HepG2 (cell line): ENCODE data around the gene FBXO41. TPM values are rescaled to one million over a fixed set of nuclear protein-coding genes. Genes with fewer than 3 reads are reported as not detected.

Source experiments
- TOPORS ChIP-seq: sonication (generic); formaldehyde crosslinking; IDR thresholded peaks from 2 replicates; pipeline ENCODE4 v1.8.0; 2023; ENCODE audit warnings: mild to moderate bottlenecking, missing genetic modification reagents
- ZNF264 ChIP-seq: sonication (generic); formaldehyde crosslinking; IDR thresholded peaks from 2 replicates; pipeline ENCODE4 v1.4.0; 2020; ENCODE audit warnings: missing genetic modification reagents
- ZNF878 ChIP-seq: sonication (generic); formaldehyde crosslinking; IDR thresholded peaks from 2 replicates; pipeline ENCODE4 v1.8.1; 2023; ENCODE audit warnings: mild to moderate bottlenecking, missing genetic modification reagents, moderate library complexity
- ZSCAN25 ChIP-seq: sonication (generic); formaldehyde crosslinking; IDR thresholded peaks from 2 replicates; pipeline ENCODE4 v1.8.0; 2022; ENCODE audit warnings: mild to moderate bottlenecking, missing genetic modification reagents
- polyA plus RNA-seq, 8 experiments: library from polyadenylated mRNA; depleted of rRNA in 3 of 8; stranded (reverse) in 7 of 8; unstranded in 1 of 8; fragments of >200 nt; fragmentation: Illumina TruSeq in 4 of 8; extraction: Trizol in 4 of 8; gene quantifications; 2 replicates each; pipeline versions ENCODE4 v1.2.1 to v1.2.3, GENCODE V29; 2011 to 2016; ENCODE audit warnings: low read depth in 4 of 8, missing spikeins in 1 of 8, mixed read lengths in 1 of 8; ENCODE audit not compliant: insufficient read depth in 1 of 8
- total RNA-seq, 5 experiments: library from RNA; depleted of rRNA; stranded (reverse); fragments of >200 nt; fragmentation: Illumina TruSeq; extraction: Trizol; gene quantifications; 2 replicates each; pipeline ENCODE4 v1.2.3, GENCODE V29; 2016; ENCODE audit warnings: low read depth in 1 of 5
- TF ChIP-seq, protein P1 (sequence below): IDR thresholded peaks from 2 replicates; pipeline ENCODE4 v1.6.1; 2016; ENCODE audit warnings: low read depth, missing genetic modification reagents, missing compliant biosample characterization
- TF ChIP-seq, protein P2 (sequence below): sonication (generic); formaldehyde crosslinking; IDR thresholded peaks from 2 replicates; pipeline ENCODE4 v1.4.0; 2020; ENCODE audit warnings: missing genetic modification reagents
- TF ChIP-seq, protein P3 (sequence below): sonication (generic); formaldehyde crosslinking; IDR thresholded peaks from 2 replicates; pipeline ENCODE4 v1.5.0; 2020; ENCODE audit warnings: mild to moderate bottlenecking, missing genetic modification reagents
- TF ChIP-seq, protein P4 (sequence below): sonication (generic); formaldehyde crosslinking; IDR thresholded peaks from 2 replicates; pipeline ENCODE4 v1.5.0; 2020; ENCODE audit warnings: mild to moderate bottlenecking, missing genetic modification reagents, moderate library complexity
- TF ChIP-seq, protein P5 (sequence below): sonication (generic); formaldehyde crosslinking; IDR thresholded peaks from 2 replicates; pipeline ENCODE4 v1.8.1; 2023; ENCODE audit warnings: missing genetic modification reagents, mild to moderate bottlenecking, borderline replicate concordance
- TF ChIP-seq, protein P6 (sequence below): sonication (generic); formaldehyde crosslinking; IDR thresholded peaks from 2 replicates; pipeline ENCODE4 v1.4.0; 2020; ENCODE audit warnings: missing genetic modification reagents

Gene FBXO41
- total and polyA plus RNA-seq, 2 of the 13 experiments (the other 11 are each of a cell fraction or from before 2014, with no cell fraction given) = 4.2 to 10.3 TPM

DNA sequence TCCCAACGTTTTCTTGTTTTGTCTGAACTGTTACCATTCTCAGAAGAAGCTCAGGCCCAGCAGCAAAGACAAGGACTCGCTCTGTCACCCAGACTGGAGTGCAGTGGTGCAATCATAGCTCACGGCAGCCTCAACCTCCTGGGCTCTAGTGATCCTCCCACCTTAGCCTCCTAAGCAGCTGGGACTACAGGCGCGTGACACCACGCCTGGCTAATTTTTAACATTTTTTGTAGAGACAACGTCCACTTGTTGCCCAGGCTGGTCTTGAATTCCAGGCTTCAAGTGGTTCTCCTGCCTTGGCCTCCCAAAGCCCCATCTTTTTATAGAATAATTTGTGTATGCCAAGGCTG, 72.2 kb downstream of the FBXO41 start (continued):
- TF ChIP-seq, protein P1, sequence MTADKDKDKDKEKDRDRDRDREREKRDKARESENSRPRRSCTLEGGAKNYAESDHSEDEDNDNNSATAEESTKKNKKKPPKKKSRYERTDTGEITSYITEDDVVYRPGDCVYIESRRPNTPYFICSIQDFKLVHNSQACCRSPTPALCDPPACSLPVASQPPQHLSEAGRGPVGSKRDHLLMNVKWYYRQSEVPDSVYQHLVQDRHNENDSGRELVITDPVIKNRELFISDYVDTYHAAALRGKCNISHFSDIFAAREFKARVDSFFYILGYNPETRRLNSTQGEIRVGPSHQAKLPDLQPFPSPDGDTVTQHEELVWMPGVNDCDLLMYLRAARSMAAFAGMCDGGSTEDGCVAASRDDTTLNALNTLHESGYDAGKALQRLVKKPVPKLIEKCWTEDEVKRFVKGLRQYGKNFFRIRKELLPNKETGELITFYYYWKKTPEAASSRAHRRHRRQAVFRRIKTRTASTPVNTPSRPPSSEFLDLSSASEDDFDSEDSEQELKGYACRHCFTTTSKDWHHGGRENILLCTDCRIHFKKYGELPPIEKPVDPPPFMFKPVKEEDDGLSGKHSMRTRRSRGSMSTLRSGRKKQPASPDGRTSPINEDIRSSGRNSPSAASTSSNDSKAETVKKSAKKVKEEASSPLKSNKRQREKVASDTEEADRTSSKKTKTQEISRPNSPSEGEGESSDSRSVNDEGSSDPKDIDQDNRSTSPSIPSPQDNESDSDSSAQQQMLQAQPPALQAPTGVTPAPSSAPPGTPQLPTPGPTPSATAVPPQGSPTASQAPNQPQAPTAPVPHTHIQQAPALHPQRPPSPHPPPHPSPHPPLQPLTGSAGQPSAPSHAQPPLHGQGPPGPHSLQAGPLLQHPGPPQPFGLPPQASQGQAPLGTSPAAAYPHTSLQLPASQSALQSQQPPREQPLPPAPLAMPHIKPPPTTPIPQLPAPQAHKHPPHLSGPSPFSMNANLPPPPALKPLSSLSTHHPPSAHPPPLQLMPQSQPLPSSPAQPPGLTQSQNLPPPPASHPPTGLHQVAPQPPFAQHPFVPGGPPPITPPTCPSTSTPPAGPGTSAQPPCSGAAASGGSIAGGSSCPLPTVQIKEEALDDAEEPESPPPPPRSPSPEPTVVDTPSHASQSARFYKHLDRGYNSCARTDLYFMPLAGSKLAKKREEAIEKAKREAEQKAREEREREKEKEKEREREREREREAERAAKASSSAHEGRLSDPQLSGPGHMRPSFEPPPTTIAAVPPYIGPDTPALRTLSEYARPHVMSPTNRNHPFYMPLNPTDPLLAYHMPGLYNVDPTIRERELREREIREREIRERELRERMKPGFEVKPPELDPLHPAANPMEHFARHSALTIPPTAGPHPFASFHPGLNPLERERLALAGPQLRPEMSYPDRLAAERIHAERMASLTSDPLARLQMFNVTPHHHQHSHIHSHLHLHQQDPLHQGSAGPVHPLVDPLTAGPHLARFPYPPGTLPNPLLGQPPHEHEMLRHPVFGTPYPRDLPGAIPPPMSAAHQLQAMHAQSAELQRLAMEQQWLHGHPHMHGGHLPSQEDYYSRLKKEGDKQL = no peak
- TF ChIP-seq, protein P2, sequence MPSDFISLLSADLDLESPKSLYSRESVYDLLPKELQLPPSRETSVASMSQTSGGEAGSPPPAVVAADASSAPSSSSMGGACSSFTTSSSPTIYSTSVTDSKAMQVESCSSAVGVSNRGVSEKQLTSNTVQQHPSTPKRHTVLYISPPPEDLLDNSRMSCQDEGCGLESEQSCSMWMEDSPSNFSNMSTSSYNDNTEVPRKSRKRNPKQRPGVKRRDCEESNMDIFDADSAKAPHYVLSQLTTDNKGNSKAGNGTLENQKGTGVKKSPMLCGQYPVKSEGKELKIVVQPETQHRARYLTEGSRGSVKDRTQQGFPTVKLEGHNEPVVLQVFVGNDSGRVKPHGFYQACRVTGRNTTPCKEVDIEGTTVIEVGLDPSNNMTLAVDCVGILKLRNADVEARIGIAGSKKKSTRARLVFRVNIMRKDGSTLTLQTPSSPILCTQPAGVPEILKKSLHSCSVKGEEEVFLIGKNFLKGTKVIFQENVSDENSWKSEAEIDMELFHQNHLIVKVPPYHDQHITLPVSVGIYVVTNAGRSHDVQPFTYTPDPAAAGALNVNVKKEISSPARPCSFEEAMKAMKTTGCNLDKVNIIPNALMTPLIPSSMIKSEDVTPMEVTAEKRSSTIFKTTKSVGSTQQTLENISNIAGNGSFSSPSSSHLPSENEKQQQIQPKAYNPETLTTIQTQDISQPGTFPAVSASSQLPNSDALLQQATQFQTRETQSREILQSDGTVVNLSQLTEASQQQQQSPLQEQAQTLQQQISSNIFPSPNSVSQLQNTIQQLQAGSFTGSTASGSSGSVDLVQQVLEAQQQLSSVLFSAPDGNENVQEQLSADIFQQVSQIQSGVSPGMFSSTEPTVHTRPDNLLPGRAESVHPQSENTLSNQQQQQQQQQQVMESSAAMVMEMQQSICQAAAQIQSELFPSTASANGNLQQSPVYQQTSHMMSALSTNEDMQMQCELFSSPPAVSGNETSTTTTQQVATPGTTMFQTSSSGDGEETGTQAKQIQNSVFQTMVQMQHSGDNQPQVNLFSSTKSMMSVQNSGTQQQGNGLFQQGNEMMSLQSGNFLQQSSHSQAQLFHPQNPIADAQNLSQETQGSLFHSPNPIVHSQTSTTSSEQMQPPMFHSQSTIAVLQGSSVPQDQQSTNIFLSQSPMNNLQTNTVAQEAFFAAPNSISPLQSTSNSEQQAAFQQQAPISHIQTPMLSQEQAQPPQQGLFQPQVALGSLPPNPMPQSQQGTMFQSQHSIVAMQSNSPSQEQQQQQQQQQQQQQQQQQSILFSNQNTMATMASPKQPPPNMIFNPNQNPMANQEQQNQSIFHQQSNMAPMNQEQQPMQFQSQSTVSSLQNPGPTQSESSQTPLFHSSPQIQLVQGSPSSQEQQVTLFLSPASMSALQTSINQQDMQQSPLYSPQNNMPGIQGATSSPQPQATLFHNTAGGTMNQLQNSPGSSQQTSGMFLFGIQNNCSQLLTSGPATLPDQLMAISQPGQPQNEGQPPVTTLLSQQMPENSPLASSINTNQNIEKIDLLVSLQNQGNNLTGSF (CRISPR knock-in tag) = no peak
- TF ChIP-seq, protein P3, sequence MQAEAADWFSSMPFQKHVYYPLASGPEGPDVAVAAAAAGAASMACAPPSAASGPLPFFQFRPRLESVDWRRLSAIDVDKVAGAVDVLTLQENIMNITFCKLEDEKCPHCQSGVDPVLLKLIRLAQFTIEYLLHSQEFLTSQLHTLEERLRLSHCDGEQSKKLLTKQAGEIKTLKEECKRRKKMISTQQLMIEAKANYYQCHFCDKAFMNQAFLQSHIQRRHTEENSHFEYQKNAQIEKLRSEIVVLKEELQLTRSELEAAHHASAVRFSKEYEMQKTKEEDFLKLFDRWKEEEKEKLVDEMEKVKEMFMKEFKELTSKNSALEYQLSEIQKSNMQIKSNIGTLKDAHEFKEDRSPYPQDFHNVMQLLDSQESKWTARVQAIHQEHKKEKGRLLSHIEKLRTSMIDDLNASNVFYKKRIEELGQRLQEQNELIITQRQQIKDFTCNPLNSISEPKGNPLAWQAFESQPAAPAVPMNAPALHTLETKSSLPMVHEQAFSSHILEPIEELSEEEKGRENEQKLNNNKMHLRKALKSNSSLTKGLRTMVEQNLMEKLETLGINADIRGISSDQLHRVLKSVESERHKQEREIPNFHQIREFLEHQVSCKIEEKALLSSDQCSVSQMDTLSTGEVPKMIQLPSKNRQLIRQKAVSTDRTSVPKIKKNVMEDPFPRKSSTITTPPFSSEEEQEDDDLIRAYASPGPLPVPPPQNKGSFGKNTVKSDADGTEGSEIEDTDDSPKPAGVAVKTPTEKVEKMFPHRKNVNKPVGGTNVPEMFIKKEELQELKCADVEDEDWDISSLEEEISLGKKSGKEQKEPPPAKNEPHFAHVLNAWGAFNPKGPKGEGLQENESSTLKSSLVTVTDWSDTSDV (CRISPR knock-in tag) = no peak
- TF ChIP-seq TOPORS (CRISPR knock-in tag) (no peak), ZSCAN25 (CRISPR knock-in tag) (no peak), ZNF264 (no peak), ZNF878 (no peak)
- TF ChIP-seq, protein P4, sequence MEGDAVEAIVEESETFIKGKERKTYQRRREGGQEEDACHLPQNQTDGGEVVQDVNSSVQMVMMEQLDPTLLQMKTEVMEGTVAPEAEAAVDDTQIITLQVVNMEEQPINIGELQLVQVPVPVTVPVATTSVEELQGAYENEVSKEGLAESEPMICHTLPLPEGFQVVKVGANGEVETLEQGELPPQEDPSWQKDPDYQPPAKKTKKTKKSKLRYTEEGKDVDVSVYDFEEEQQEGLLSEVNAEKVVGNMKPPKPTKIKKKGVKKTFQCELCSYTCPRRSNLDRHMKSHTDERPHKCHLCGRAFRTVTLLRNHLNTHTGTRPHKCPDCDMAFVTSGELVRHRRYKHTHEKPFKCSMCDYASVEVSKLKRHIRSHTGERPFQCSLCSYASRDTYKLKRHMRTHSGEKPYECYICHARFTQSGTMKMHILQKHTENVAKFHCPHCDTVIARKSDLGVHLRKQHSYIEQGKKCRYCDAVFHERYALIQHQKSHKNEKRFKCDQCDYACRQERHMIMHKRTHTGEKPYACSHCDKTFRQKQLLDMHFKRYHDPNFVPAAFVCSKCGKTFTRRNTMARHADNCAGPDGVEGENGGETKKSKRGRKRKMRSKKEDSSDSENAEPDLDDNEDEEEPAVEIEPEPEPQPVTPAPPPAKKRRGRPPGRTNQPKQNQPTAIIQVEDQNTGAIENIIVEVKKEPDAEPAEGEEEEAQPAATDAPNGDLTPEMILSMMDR (CRISPR knock-in tag) = no peak
- TF ChIP-seq, protein P5, sequence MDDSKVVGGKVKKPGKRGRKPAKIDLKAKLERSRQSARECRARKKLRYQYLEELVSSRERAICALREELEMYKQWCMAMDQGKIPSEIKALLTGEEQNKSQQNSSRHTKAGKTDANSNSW (CRISPR knock-in tag) = no peak
- TF ChIP-seq, protein P6, sequence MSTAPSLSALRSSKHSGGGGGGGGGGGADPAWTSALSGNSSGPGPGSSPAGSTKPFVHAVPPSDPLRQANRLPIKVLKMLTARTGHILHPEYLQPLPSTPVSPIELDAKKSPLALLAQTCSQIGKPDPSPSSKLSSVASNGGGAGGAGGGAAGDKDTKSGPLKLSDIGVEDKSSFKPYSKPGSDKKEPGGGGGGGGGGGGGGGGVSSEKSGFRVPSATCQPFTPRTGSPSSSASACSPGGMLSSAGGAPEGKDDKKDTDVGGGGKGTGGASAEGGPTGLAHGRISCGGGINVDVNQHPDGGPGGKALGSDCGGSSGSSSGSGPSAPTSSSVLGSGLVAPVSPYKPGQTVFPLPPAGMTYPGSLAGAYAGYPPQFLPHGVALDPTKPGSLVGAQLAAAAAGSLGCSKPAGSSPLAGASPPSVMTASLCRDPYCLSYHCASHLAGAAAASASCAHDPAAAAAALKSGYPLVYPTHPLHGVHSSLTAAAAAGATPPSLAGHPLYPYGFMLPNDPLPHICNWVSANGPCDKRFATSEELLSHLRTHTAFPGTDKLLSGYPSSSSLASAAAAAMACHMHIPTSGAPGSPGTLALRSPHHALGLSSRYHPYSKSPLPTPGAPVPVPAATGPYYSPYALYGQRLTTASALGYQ (CRISPR knock-in tag) = 0 out of 2 replicates have a peak, but pooled peaks have one; percentile 3
